GM10266 (cell line): ENCODE measurements around the gene FARP1.

Source experiments
- DNase-seq: peaks from one replicate; pipeline ENCODE4 v3.0.0; 2012; ENCODE audit errors: extremely low spot score
- CTCF ChIP-seq: IDR thresholded peaks from 2 replicates; pipeline ENCODE4 v1.5.1; 2012; ENCODE audit warnings: mild to moderate bottlenecking, low read depth; ENCODE audit not compliant: control insufficient read depth, insufficient read depth; ENCODE audit errors: missing control alignments

The FARP1 gene

DNA sequence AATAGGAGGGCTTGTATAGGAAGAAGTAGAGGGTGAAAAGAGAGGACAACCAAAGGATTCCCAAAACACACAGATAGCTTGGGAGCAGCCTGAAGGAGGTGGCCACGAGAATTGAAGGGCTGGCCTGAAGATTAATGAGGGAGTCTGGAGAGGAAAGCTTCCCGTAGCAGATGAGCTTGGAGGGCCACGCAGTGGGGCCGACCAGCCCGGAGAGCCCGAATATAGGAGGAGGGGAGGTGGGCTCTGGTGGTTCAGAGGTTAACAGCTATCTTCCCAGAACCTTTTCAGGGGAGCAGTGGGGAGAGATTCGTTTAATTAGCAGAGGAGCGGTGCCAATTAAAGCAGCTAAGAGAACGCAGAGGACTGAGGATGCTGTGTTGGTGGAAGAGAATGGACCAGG is 279.2 kb downstream of the FARP1 start:
- TF ChIP-seq CTCF, result no peak
- no peak for DNase-seq

DNA sequence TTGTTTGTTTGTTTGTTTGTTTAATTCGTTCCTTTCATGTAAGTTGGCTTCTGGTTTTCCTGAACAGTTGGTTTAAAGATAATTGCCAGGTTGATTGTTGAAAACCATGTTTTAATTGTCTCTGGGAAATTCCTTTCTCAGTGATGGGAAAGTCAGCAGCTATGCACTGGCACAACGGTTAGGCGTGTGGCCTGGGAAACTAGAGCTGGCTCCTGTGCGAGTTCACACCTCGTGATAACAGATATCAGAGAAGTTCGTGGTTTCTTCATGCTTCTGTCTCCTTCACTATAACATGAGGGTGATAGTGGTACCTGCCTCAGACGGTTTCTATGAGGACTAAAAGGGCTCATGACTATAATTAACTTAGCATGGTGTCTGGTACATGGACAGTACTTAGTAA is 280.5 kb downstream of the FARP1 start:
- no peak for DNase-seq
- TF ChIP-seq CTCF, result no peak

DNA sequence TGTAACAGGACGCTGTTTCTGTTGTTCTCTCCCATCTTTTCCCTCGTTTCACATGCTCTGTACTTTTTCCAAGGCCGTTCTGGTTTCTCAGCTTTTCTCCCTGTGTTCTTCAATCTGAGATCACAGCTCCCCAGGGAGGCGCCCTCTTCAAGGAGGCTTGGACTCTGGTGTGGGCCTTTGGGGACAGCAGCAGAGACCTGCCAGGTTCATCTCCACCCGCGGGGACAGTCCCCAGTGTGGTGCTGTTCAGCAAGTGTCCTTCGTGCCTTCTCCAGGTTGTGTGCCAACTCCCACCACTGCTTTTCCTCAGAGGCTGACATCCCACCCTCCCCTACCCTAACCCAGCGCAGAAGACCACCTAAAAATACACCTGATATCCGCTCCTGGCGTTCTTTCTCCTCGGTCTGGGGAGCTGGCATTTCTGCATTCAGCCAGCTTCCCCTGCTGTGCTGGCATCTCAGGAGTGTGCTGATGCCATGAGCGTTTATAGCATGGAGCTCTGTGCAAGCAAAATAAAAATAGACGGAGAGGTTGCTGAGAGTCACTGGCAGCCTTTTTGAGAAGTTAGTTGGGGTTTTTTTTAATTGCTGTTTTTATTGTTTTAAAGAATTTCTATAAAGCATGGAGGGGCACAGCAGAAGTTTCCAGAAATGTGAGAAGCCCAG is 284.6 kb downstream of the FARP1 start:
- TF ChIP-seq CTCF, result no peak
- DNase-seq, result no peak

GRCh38 chr13:98428256-98428966 is 285.5 kb downstream of the FARP1 start:
- DNase-seq, result no peak
- no peak for TF ChIP-seq CTCF

- TF ChIP-seq CTCF, result no peak
- DNase-seq, result no peak
Observed at GRCh38 chr13:98429081-98429480, 286.2 kb downstream of the FARP1 start.

DNA sequence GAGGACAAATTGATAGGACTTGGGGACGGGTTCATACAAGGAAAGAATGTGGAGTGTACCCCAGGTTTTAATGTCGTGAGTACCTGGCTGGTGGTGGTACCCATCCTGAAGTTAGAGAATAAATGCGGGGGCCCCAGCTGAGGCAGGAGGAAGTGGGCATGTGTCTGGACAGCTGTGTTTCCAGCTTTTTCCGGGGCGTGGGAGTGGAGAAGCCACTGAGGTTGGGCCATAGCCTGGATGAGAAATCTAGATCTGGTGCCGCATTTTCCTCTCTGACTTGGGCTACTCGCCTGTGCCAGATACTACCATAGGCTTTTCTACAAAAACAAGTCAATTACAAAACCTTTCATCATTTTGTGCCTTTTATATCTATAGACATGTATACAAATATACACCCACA is 286.6 kb downstream of the FARP1 start:
- no peak for DNase-seq
- TF ChIP-seq CTCF, result no peak
